GM12878 (cell line): ENCODE measurements around the gene RFC1. TPM values are rescaled to one million over a fixed set of nuclear protein-coding genes. Genes with fewer than 3 reads are reported as not detected.

Source experiments
- CEBPB ChIP-seq, 2 experiments: fragments of 150-350 bp in 1 of 2; IDR thresholded peaks; 2 replicates each; pipeline ENCODE4 v1.6.1; 2012 to 2014; ENCODE audit warnings: low read depth in 2 of 2, low read length in 2 of 2, borderline replicate concordance in 1 of 2, inconsistent platforms in 1 of 2
- LARP7 ChIP-seq: fragments of 450-650 bp; IDR thresholded peaks from 2 replicates; pipeline ENCODE4 v1.6.1; 2017; ENCODE audit warnings: mild to moderate bottlenecking
- NFYA ChIP-seq: IDR thresholded peaks from 2 replicates; pipeline ENCODE4 v1.6.1; 2011; ENCODE audit warnings: low read depth, mild to moderate bottlenecking, low read length, improper control_type of control experiment, borderline replicate concordance
- SUZ12 ChIP-seq: fragments of 200-600 bp; sonication (generic); IDR thresholded peaks from one replicate; pipeline ENCODE4 v1.6.1; 2018; ENCODE audit warnings: antibody characterized with exemption, mild to moderate bottlenecking; ENCODE audit not compliant: unreplicated experiment
- ZNF217 ChIP-seq: fragments of 450-650 bp; IDR thresholded peaks from 2 replicates; pipeline ENCODE4 v1.6.1; 2017; ENCODE audit warnings: antibody characterized with exemption, mild to moderate bottlenecking
- polyA plus RNA-seq, 11 experiments: library from polyadenylated mRNA; depleted of rRNA in 4 of 11; unstranded in 6 of 11; stranded (reverse) in 5 of 11; fragments of >200 nt; fragmentation: Nextera tagmentation in 4 of 11; fragmentation: Illumina TruSeq in 1 of 11; extraction: Ambion mirVana in 4 of 11; extraction: Trizol in 1 of 11; gene quantifications; 1 replicate in 1 of 11; 2 replicates in 10 of 11; pipeline versions ENCODE4 v1.2.1 to v1.2.3, GENCODE V29; 2011 to 2016; ENCODE audit warnings: inconsistent platforms in 2 of 11, missing spikeins in 2 of 11, low read depth in 1 of 11
- total RNA-seq, 4 experiments: library from RNA; depleted of rRNA in 3 of 4; stranded (reverse); fragments of >200 nt in 3 of 4; fragmentation: Illumina TruSeq in 1 of 4; extraction: Trizol in 1 of 4; gene quantifications; 2 replicates each; pipeline versions ENCODE4 v1.2.1 to v1.2.3, GENCODE V29; 2013 to 2021
- TF ChIP-seq, protein P1 (sequence below), 3 experiments: IDR thresholded peaks in 2 of 3; conservative IDR thresholded peaks in 1 of 3; 2 replicates each; pipeline ENCODE4 v1.5.1; 2011; ENCODE audit warnings: low read depth in 3 of 3, low read length in 3 of 3, mild to moderate bottlenecking in 3 of 3, control low read depth in 2 of 3, moderate library complexity in 2 of 3, inconsistent platforms in 1 of 3, mixed read lengths in 1 of 3; ENCODE audit not compliant: control insufficient read depth in 2 of 3, insufficient read depth in 1 of 3; ENCODE audit errors: extremely low read depth in 1 of 3
- TF ChIP-seq, protein P2 (sequence below): fragments of 450-650 bp; IDR thresholded peaks from 2 replicates; pipeline ENCODE4 v1.6.1; 2017; ENCODE audit warnings: mild to moderate bottlenecking, moderate library complexity
- TF ChIP-seq, protein P3 (sequence below): fragments of 450-650 bp; IDR thresholded peaks from 2 replicates; pipeline ENCODE4 v1.6.1; 2016; ENCODE audit warnings: mild to moderate bottlenecking

RFC1 gene
- total and polyA plus RNA-seq, 10 of the 15 experiments (the other 5 are each of a cell fraction or from before 2014, with no cell fraction given): 22.5 to 67.8 (median 40.3) TPM

DNA sequence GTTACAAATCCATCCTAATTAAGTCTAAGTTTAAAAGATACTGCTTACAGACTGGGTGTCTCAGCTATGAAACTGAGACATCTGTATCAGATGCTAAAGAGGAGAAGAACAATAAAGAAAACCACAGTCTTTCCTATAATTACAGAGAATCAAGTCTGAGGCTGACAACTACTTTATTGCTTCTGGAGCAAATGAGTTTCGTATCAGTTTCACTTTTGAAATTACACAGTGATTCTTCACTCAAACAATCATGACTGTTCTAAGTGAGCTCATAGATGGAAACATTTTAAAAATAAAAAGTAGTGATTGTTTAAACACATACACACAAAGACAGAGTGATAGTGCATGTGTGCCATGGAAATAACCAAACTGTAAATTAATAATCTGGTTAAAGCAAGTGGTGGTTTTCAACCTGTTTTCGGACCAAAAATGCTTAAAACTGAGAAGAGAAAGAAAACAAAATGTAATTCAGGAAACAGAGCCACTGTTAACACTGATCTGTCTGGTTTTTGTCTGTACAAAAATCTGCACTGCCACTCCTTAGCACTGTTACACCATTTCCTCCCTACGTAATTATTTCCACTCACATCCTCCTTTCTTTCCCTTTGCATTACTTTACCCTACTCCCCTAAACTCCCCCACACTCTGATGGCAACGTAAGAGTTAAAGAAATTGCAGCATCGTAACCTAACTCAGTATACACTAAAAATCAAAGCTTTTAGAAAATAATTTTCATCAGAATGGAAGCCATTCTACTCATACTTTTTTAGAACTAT is 12.5 kb downstream of the RFC1 start (continued):
- TF ChIP-seq, protein P1, sequence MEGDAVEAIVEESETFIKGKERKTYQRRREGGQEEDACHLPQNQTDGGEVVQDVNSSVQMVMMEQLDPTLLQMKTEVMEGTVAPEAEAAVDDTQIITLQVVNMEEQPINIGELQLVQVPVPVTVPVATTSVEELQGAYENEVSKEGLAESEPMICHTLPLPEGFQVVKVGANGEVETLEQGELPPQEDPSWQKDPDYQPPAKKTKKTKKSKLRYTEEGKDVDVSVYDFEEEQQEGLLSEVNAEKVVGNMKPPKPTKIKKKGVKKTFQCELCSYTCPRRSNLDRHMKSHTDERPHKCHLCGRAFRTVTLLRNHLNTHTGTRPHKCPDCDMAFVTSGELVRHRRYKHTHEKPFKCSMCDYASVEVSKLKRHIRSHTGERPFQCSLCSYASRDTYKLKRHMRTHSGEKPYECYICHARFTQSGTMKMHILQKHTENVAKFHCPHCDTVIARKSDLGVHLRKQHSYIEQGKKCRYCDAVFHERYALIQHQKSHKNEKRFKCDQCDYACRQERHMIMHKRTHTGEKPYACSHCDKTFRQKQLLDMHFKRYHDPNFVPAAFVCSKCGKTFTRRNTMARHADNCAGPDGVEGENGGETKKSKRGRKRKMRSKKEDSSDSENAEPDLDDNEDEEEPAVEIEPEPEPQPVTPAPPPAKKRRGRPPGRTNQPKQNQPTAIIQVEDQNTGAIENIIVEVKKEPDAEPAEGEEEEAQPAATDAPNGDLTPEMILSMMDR (IDR thresholded peaks at IDR 0.05 in 2 of 3, conservative IDR thresholded peaks at IDR 0.05 in 1 of 3; ENCODE audit: control insufficient read depth in 2 of 3, extremely low read depth in 1 of 3, insufficient read depth in 1 of 3, low read depth in 3 of 3, low read length in 3 of 3): no peak
- no peak for TF ChIP-seq LARP7
- TF ChIP-seq SUZ12: no peak
- TF ChIP-seq, protein P2, sequence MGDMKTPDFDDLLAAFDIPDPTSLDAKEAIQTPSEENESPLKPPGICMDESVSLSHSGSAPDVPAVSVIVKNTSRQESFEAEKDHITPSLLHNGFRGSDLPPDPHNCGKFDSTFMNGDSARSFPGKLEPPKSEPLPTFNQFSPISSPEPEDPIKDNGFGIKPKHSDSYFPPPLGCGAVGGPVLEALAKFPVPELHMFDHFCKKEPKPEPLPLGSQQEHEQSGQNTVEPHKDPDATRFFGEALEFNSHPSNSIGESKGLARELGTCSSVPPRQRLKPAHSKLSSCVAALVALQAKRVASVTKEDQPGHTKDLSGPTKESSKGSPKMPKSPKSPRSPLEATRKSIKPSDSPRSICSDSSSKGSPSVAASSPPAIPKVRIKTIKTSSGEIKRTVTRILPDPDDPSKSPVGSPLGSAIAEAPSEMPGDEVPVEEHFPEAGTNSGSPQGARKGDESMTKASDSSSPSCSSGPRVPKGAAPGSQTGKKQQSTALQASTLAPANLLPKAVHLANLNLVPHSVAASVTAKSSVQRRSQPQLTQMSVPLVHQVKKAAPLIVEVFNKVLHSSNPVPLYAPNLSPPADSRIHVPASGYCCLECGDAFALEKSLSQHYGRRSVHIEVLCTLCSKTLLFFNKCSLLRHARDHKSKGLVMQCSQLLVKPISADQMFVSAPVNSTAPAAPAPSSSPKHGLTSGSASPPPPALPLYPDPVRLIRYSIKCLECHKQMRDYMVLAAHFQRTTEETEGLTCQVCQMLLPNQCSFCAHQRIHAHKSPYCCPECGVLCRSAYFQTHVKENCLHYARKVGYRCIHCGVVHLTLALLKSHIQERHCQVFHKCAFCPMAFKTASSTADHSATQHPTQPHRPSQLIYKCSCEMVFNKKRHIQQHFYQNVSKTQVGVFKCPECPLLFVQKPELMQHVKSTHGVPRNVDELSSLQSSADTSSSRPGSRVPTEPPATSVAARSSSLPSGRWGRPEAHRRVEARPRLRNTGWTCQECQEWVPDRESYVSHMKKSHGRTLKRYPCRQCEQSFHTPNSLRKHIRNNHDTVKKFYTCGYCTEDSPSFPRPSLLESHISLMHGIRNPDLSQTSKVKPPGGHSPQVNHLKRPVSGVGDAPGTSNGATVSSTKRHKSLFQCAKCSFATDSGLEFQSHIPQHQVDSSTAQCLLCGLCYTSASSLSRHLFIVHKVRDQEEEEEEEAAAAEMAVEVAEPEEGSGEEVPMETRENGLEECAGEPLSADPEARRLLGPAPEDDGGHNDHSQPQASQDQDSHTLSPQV: 0 out of 2 replicates have a peak, but pooled peaks have one; percentile 43
- TF ChIP-seq NFYA: no peak
- TF ChIP-seq ZNF217: peak; percentile 79; the same call in 1 of the 2 replicates
- peak in 1 of 2 experiments; percentile 87; a peak in 1 of 4 replicates for TF ChIP-seq CEBPB (IDR thresholded peaks at IDR 0.05; ENCODE audit: borderline replicate concordance in 1 of 2, low read depth in 2 of 2, low read length in 2 of 2)
- TF ChIP-seq, protein P3, sequence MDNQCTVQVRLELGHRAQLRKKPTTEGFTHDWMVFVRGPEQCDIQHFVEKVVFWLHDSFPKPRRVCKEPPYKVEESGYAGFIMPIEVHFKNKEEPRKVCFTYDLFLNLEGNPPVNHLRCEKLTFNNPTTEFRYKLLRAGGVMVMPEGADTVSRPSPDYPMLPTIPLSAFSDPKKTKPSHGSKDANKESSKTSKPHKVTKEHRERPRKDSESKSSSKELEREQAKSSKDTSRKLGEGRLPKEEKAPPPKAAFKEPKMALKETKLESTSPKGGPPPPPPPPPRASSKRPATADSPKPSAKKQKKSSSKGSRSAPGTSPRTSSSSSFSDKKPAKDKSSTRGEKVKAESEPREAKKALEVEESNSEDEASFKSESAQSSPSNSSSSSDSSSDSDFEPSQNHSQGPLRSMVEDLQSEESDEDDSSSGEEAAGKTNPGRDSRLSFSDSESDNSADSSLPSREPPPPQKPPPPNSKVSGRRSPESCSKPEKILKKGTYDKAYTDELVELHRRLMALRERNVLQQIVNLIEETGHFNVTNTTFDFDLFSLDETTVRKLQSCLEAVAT: peak; percentile 48
